Measurements from ENCODE around the gene BCAN. TPM values are rescaled to one million over a fixed set of nuclear protein-coding genes. Genes with fewer than 3 reads are reported as not detected.

Gene BCAN
- total and polyA plus RNA-seq, 2 of the 8 experiments (the other 6 are each of a cell fraction or from before 2014, with no cell fraction given) = 4.5 to 24.0 TPM

DNA sequence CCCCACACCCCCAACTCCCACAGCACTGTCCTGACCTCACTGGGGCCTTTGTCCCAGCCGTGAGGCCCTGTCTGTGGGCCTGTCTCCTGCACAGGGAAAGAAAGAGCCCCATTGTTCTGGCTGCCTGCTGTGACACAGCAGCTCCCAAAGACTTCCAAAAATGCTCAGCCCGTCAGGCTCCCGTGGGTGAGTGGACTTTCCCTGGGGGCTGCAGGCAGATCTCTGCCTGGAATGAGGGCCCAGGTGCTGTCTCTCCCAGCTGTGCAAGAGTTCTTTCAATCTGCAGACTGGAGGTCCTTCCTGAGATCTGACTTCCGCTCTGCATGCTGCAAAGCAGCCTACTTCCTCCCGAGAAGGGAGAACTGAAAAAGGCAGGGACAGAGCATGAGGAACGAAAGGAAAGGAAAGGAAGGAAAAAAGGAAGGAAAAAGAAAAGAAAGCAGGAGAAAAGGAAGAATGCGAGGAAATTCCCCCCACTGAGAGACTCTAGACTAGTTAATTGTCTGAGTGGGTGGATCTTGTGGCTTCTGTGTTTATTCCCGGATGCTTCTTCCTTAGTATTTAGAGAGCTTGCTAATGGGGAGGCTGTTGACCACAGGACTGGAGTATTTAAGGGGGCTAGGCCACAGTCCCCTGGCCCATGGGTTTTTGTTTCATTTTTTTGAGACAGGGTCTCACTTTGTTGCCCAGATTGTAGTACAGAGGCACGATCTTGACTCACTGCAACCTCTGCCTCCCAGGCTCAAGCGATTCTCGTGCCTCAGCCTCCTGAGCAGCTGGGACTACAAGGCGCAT, 20.3 kb downstream of the BCAN start (continued):
- no peak for TF ChIP-seq FOSL1 (IDR thresholded peaks at IDR 0.05; ENCODE audit: insufficient read depth, low read depth, low read length)
- TF ChIP-seq HDAC6 (IDR thresholded peaks at IDR 0.05; ENCODE audit: low read depth, low read length) = no peak

Measured in H1 (cell line).